CD4-positive, alpha-beta memory T cell (primary cell): ENCODE measurements around the gene CLDN25. TPM values are rescaled to one million over a fixed set of nuclear protein-coding genes. Genes with fewer than 3 reads are reported as not detected.
"Not testable (repeated sequence)": the region's sequence is repeated elsewhere in the genome, so short reads cannot be mapped to it uniquely, and the experiment has no call there.

Source experiments
- CTCF ChIA-PET: fragments of 350-600 bp; sonication (Branson Sonifier 250); formaldehyde crosslinking; loops from one replicate; lab custom pipeline; 2021; ENCODE audit warnings: inconsistent platforms; ENCODE audit not compliant: partially characterized antibody; lab: Charles Lee
- POLR2A ChIA-PET: fragments of 350-600 bp; sonication (Branson Sonifier 250); formaldehyde crosslinking; loops from one replicate; lab custom pipeline; 2021; ENCODE audit not compliant: partially characterized antibody; lab: Charles Lee
- DNase-seq, 5 donors: peaks; one replicate each; pipeline versions ENCODE4 v3.0.0 to v3.0.0-alpha.2; 2020 to 2022; ENCODE audit warnings: mixed read lengths in 1 of 5
- H3K27ac ChIP-seq: one replicate; pipeline ENCODE4 v1.7.0; 2013; ENCODE audit warnings: low read depth, low read length
- H3K27me3 ChIP-seq: 2 replicates; pipeline ENCODE4 v1.7.0; 2013; ENCODE audit warnings: mild to moderate bottlenecking, low read length, moderate library complexity; ENCODE audit not compliant: insufficient read depth
- H3K36me3 ChIP-seq: 2 replicates; pipeline ENCODE4 v1.7.0; 2013; ENCODE audit warnings: mild to moderate bottlenecking, low read length, moderate library complexity; ENCODE audit not compliant: insufficient read depth
- H3K4me1 ChIP-seq: 2 replicates; pipeline ENCODE4 v1.7.0; 2013; ENCODE audit warnings: mild to moderate bottlenecking, low read length, moderate library complexity; ENCODE audit not compliant: insufficient read depth
- H3K4me3 ChIP-seq, 2 donors: one replicate each; pipeline ENCODE4 v1.7.0; 2013; ENCODE audit warnings: low read length in 2 of 2, mild to moderate bottlenecking in 1 of 2
- H3K9me3 ChIP-seq, 2 donors: one replicate each; pipeline ENCODE4 v1.7.0; 2013; ENCODE audit warnings: low read length in 2 of 2, control low read depth in 1 of 2; ENCODE audit not compliant: control insufficient read depth in 1 of 2
- H3K27ac Mint-ChIP-seq, 7 donors: one replicate each; pipeline ENCODE4 v1.8.0; 2020 to 2021; ENCODE audit warnings: mixed read lengths in 7 of 7, mild to moderate bottlenecking in 6 of 7, inconsistent platforms in 3 of 7, moderate library complexity in 3 of 7
- H3K27me3 Mint-ChIP-seq, 2 donors: one replicate each; pipeline ENCODE4 v1.8.0; 2020 to 2021; ENCODE audit warnings: mixed read lengths in 2 of 2
- H3K36me3 Mint-ChIP-seq, 2 donors: one replicate each; pipeline ENCODE4 v1.8.0; 2020 to 2021; ENCODE audit warnings: mixed read lengths in 2 of 2, inconsistent platforms in 1 of 2, mild to moderate bottlenecking in 1 of 2
- H3K4me1 Mint-ChIP-seq, 4 donors: one replicate each; pipeline ENCODE4 v1.8.0; 2020 to 2021; ENCODE audit warnings: mixed read lengths in 4 of 4, mild to moderate bottlenecking in 1 of 4
- H3K4me3 Mint-ChIP-seq, 8 donors: one replicate each; pipeline ENCODE4 v1.8.0; 2020 to 2021; ENCODE audit warnings: mixed read lengths in 8 of 8, mild to moderate bottlenecking in 7 of 8, moderate library complexity in 6 of 8, inconsistent platforms in 3 of 8
- H3K9me3 Mint-ChIP-seq, 8 donors: one replicate each; pipeline ENCODE4 v1.8.0; 2020 to 2021; ENCODE audit warnings: mixed read lengths in 8 of 8, mild to moderate bottlenecking in 5 of 8, inconsistent platforms in 3 of 8, moderate library complexity in 1 of 8
- intact Hi-C: fragments of 100-400 bp; cut with micrococcal nuclease; formaldehyde crosslinking; loops from one replicate; pipeline ENCODE4 v1.15.1; 2023
- polyA plus RNA-seq, 2 donors: library from polyadenylated mRNA; unstranded; fragments of 300-500 nt; fragmentation: Illumina TruSeq; gene quantifications; one replicate each; pipeline ENCODE4 v1.2.3, GENCODE V29; 2021
- total RNA-seq, 2 experiments: library from RNA; stranded (reverse); gene quantifications; one replicate each; pipeline ENCODE4 v1.2.3, GENCODE V29; 2021

CLDN25 gene
- total and polyA plus RNA-seq, 4 experiments from 2014 or later: not detected

GRCh38 chr11:113781682-113782081 lies 2.1 kb downstream of the CLDN25 start:
- POLR2A ChIA-PET: interaction anchor here (1.0 kb wide), 1 partner anchor 8 kb away, joined by 3 read pairs; the partner anchor contains the start of gene ZW10
- no peaks in the 10 kb centered on the region for H3K9me3 Mint-ChIP-seq

GRCh38 chr11:113782134-113782533 lies 2.5 kb downstream of the CLDN25 start:
- H3K27ac ChIP-seq: no peak overlapping the region
- H3K36me3 ChIP-seq: no peaks in the 10 kb centered on the region
- Mint-ChIP-seq H3K9me3 (no peaks in the 10 kb centered on the region), H3K27ac (no peak overlapping the region), H3K4me3 (no peak overlapping the region), H3K27me3 (peaks cover 12 to 23% of the 10 kb centered on the region in 2 donors), H3K4me1 (no peaks in the 10 kb centered on the region), H3K36me3 (no peaks in the 10 kb centered on the region)
- intact Hi-C loops: no loop called here
- no peaks in the 10 kb centered on the region for H3K4me1 ChIP-seq
- DNase-seq: no peak
- no peak overlapping the region for H3K4me3 ChIP-seq
- H3K27me3 ChIP-seq: no peaks in the 10 kb centered on the region
- ChIA-PET CTCF (interaction anchor here (0.9 kb wide), 1 partner anchor 13 kb away, joined by 7 read pairs; no protein-coding TSS in a partner anchor), POLR2A (interaction anchor here (1.0 kb wide), 1 partner anchor 9 kb away, joined by 3 read pairs; the partner anchor contains the start of gene ZW10)
- H3K9me3 ChIP-seq: no peaks in the 10 kb centered on the region

More at GRCh38 chr11:113781682-113782081, 2.1 kb downstream of the CLDN25 start:
- Mint-ChIP-seq H3K27ac (no peak overlapping the region), H3K4me1 (no peaks in the 10 kb centered on the region), H3K4me3 (no peak overlapping the region), H3K27me3 (peaks cover 12 to 23% of the 10 kb centered on the region in 2 donors), H3K36me3 (no peaks in the 10 kb centered on the region)
- intact Hi-C loops: no loop called here
- Histone ChIP-seq H3K4me1 (no peaks in the 10 kb centered on the region), H3K27me3 (no peaks in the 10 kb centered on the region), H3K4me3 (no peak overlapping the region), H3K36me3 (no peaks in the 10 kb centered on the region), H3K27ac (no peak overlapping the region), H3K9me3 (no peaks in the 10 kb centered on the region)
- CTCF ChIA-PET: interaction anchor here (0.9 kb wide), 1 partner anchor 12 kb away, joined by 7 read pairs; no protein-coding TSS in a partner anchor
- DNase-seq: no peak

GRCh38 chr11:113789016-113789415 lies 9.4 kb downstream of the CLDN25 start:
- intact Hi-C loops, DNase-seq, H3K9me3 Mint-ChIP-seq, H3K4me3 Mint-ChIP-seq, H3K4me1 Mint-ChIP-seq, H3K27me3 Mint-ChIP-seq, H3K27me3 ChIP-seq, H3K27ac Mint-ChIP-seq, H3K36me3 ChIP-seq, H3K27ac ChIP-seq, POLR2A ChIA-PET, H3K4me1 ChIP-seq, H3K4me3 ChIP-seq, H3K9me3 ChIP-seq, H3K36me3 Mint-ChIP-seq, CTCF ChIA-PET: not testable (repeated sequence)

- Histone ChIP-seq H3K27me3 (no peaks in the 10 kb centered on the region), H3K4me1 (no peaks in the 10 kb centered on the region), H3K4me3 (no peak overlapping the region), H3K27ac (no peak overlapping the region), H3K9me3 (no peaks in the 10 kb centered on the region), H3K36me3 (no peaks in the 10 kb centered on the region)
- intact Hi-C loops: no loop called here
- Mint-ChIP-seq H3K27ac (no peak overlapping the region), H3K27me3 (peaks cover 3 to 10% of the 10 kb centered on the region in 2 donors), H3K9me3 (no peaks in the 10 kb centered on the region), H3K36me3 (no peaks in the 10 kb centered on the region), H3K4me1 (no peaks in the 10 kb centered on the region), H3K4me3 (no peak overlapping the region)
- POLR2A ChIA-PET: no interaction called here
- no peak for DNase-seq
- CTCF ChIA-PET: no interaction called here
These were observed 10.2 kb downstream of the CLDN25 start for GRCh38 chr11:113789675-113790320.

GRCh38 chr11:113796663-113797259 lies 17.2 kb downstream of the CLDN25 start:
- H3K4me1 Mint-ChIP-seq: no peaks in the 10 kb centered on the region
- H3K4me3 Mint-ChIP-seq: no peak overlapping the region
- H3K36me3 Mint-ChIP-seq: peaks cover 20 to 27% of the 10 kb centered on the region in 2 donors
- ChIA-PET POLR2A (no interaction called here), CTCF (interaction anchor here (0.7 to 3.5 kb wide), 17 partner anchors 10 to 1575 kb away, joined by 3 to 18 read pairs (median 4); no protein-coding TSS in a partner anchor)
- no peaks in the 10 kb centered on the region for H3K9me3 ChIP-seq
- no peak overlapping the region for H3K27ac ChIP-seq
- peaks cover 0 to 2% (median 0%) of the 10 kb centered on the region in 8 donors for H3K9me3 Mint-ChIP-seq
- H3K4me3 ChIP-seq: no peak overlapping the region
- intact Hi-C loops: loop anchor here (1.0 kb wide), 1 partner anchor 491 kb away; no protein-coding TSS in a partner anchor
- H3K27ac Mint-ChIP-seq: peak overlapping the region in 1 of 7 donors; percentile 31
- H3K4me1 ChIP-seq: no peaks in the 10 kb centered on the region
- H3K27me3 ChIP-seq: no peaks in the 10 kb centered on the region
- peak in 4 of 5 donors; percentile 12 to 20 (median 15) for DNase-seq
- H3K36me3 ChIP-seq: no peaks in the 10 kb centered on the region
- H3K27me3 Mint-ChIP-seq: no peaks in the 10 kb centered on the region

GRCh38 chr11:113802621-113803020 lies 23.0 kb downstream of the CLDN25 start:
- Histone ChIP-seq H3K4me1 (no peaks in the 10 kb centered on the region), H3K27ac (no peak overlapping the region), H3K36me3 (no peaks in the 10 kb centered on the region), H3K4me3 (no peak overlapping the region), H3K9me3 (no peaks in the 10 kb centered on the region), H3K27me3 (no peaks in the 10 kb centered on the region)
- no peak overlapping the region for H3K27ac Mint-ChIP-seq
- no peaks in the 10 kb centered on the region for H3K27me3 Mint-ChIP-seq
- intact Hi-C loops: no loop called here
- DNase-seq: no peak
- H3K36me3 Mint-ChIP-seq: peaks cover 46 to 62% of the 10 kb centered on the region in 2 donors
- H3K4me1 Mint-ChIP-seq: no peaks in the 10 kb centered on the region
- ChIA-PET POLR2A (no interaction called here), CTCF (no interaction called here)
- H3K4me3 Mint-ChIP-seq: no peak overlapping the region
- no peaks in the 10 kb centered on the region for H3K9me3 Mint-ChIP-seq

GRCh38 chr11:113805640-113806039 lies 26.0 kb downstream of the CLDN25 start:
- H3K27me3 ChIP-seq: no peaks in the 10 kb centered on the region
- ChIA-PET CTCF (interaction anchor here (1.0 to 1.5 kb wide), 4 partner anchors 10 to 18 kb away, joined by 3 to 4 read pairs (median 3); no protein-coding TSS in a partner anchor), POLR2A (no interaction called here)
- H3K27ac ChIP-seq: no peak overlapping the region
- Mint-ChIP-seq H3K27me3 (no peaks in the 10 kb centered on the region), H3K4me1 (no peaks in the 10 kb centered on the region), H3K9me3 (no peaks in the 10 kb centered on the region), H3K4me3 (no peak overlapping the region), H3K36me3 (peaks cover 45 to 70% of the 10 kb centered on the region in 2 donors), H3K27ac (no peak overlapping the region)
- H3K4me3 ChIP-seq: no peak overlapping the region
- intact Hi-C loops: no loop called here
- H3K36me3 ChIP-seq: no peaks in the 10 kb centered on the region
- H3K4me1 ChIP-seq: no peaks in the 10 kb centered on the region
- no peaks in the 10 kb centered on the region for H3K9me3 ChIP-seq
- no peak for DNase-seq
